K562 (cell line): ENCODE data around the gene STX1B. TPM values are rescaled to one million over a fixed set of nuclear protein-coding genes. Genes with fewer than 3 reads are reported as not detected.
A peak's percentile ranks its signal among the peaks of the same experiment; 100 is the strongest.

ENCODE experiments used
- ATAC-seq: fragments of 200-7000 bp; cut with Tn5 transposase; 3 replicates; pipeline ENCODE4 v1.9.1; 2020; ENCODE audit warnings: moderate library complexity
- BruUV-seq: library from RNA; stranded (reverse); fragments of 400-500 nt; replicated peaks from 2 replicates; lab custom pipeline; 2021; lab: Mats Ljungman, UMichigan
- CTCF ChIA-PET: fragments of 300-600 bp; formaldehyde crosslinking; extraction: SDS; loops from one replicate; lab custom pipeline; 2021; ENCODE audit warnings: low intra/inter-chr PET ratio; lab: Yijun Ruan, JAX
- POLR2A ChIA-PET: fragments of 300-600, 350-650 bp; sonication (Branson Sonifier 250); formaldehyde crosslinking; extraction: SDS; loops from one replicate; lab custom pipeline; 2021; ENCODE audit warnings: antibody characterized with exemption, inconsistent platforms; lab: Yijun Ruan, JAX
- DNase-seq, 4 experiments: peaks; one replicate each; pipeline versions ENCODE4 v3.0.0 to v3.0.0-alpha.2; 2011 to 2018; ENCODE audit warnings: low spot score in 3 of 4, mixed read lengths in 3 of 4; ENCODE audit errors: extremely low read depth in 1 of 4
- FAIRE-seq: peaks from 2 replicates; lab custom pipeline; 2011; peaks lifted over from hg19 to GRCh38; lab: Jason Lieb, UNC
- H2AFZ ChIP-seq: 2 replicates; pipeline ENCODE4 v1.6.0; 2011; ENCODE audit warnings: low read depth, low read length, control low read depth, inconsistent platforms
- H3K27ac ChIP-seq: fragments of 200-600 bp; 3 replicates; pipeline ENCODE4 v1.8.0; 2011; ENCODE audit warnings: low read depth, mild to moderate bottlenecking, control low read depth, inconsistent platforms, low read length, moderate library complexity, mixed read lengths; ENCODE audit errors: extremely low read depth
- H3K27me3 ChIP-seq, 2 experiments: fragments of 300-600 bp in 1 of 2; 2 replicates in 1 of 2; 3 replicates in 1 of 2; pipeline versions ENCODE4 v1.6.0 to v1.8.0; 2011; ENCODE audit warnings: inconsistent platforms in 2 of 2, low read length in 2 of 2, mild to moderate bottlenecking in 1 of 2, mixed read lengths in 1 of 2, moderate library complexity in 1 of 2; ENCODE audit not compliant: control insufficient read depth in 2 of 2, insufficient read depth in 2 of 2
- H3K36me3 ChIP-seq: fragments of 300-600 bp; 3 replicates; pipeline ENCODE4 v1.8.0; 2011; ENCODE audit warnings: mild to moderate bottlenecking, low read length, inconsistent platforms; ENCODE audit not compliant: control insufficient read depth, insufficient read depth
- H3K4me1 ChIP-seq, 2 experiments: fragments of 200-600 bp in 1 of 2; replicated peaks in 1 of 2; 2 replicates in 1 of 2; 3 replicates in 1 of 2; pipeline versions ENCODE4 v1.5.1 to v1.8.0; 2011; ENCODE audit warnings: inconsistent platforms in 2 of 2, low read length in 2 of 2, mild to moderate bottlenecking in 1 of 2, mixed read lengths in 1 of 2, moderate library complexity in 1 of 2; ENCODE audit not compliant: control insufficient read depth in 2 of 2, insufficient read depth in 2 of 2
- H3K4me2 ChIP-seq: 2 replicates; pipeline ENCODE4 v1.6.1; 2011; ENCODE audit warnings: low read length, control low read depth, inconsistent platforms, mixed read lengths; ENCODE audit not compliant: insufficient read depth
- H3K4me3 ChIP-seq: fragments of 200-600 bp; sonication (generic), shearing (Covaris generic); 2 replicates; pipeline ENCODE4 v1.5.1; 2016; ENCODE audit warnings: control low read depth, inconsistent platforms
- H3K79me2 ChIP-seq: fragments of 200-600 bp; 3 replicates; pipeline ENCODE4 v1.8.0; 2011; ENCODE audit warnings: low read length, inconsistent platforms; ENCODE audit not compliant: control insufficient read depth, insufficient read depth
- H3K9ac ChIP-seq, 2 experiments: 2 replicates each; pipeline versions ENCODE4 v1.6.0 to v1.6.1; 2011; ENCODE audit warnings: low read depth in 2 of 2, low read length in 2 of 2, control low read depth in 1 of 2, inconsistent platforms in 1 of 2, mild to moderate bottlenecking in 1 of 2, mixed read lengths in 1 of 2; ENCODE audit not compliant: insufficient read depth in 1 of 2
- H3K9me1 ChIP-seq: one replicate; pipeline ENCODE4 v1.6.0; 2011; ENCODE audit warnings: inconsistent platforms, mild to moderate bottlenecking, low read length, moderate library complexity; ENCODE audit not compliant: control insufficient read depth, insufficient read depth
- H3K9me3 ChIP-seq: replicated peaks from 2 replicates; pipeline ENCODE4 v1.5.1; 2011; ENCODE audit warnings: low read depth, low read length, inconsistent platforms; ENCODE audit not compliant: control insufficient read depth, insufficient read depth
- H4K20me1 ChIP-seq: replicated peaks from 2 replicates; pipeline ENCODE4 v1.6.1; 2011; ENCODE audit warnings: low read length, inconsistent platforms, mixed read lengths; ENCODE audit not compliant: control insufficient read depth, insufficient read depth
- CBX8 ChIP-seq: fragments of 200-600 bp; sonication (generic); IDR thresholded peaks from 2 replicates; pipeline ENCODE4 v1.6.1; 2012; ENCODE audit warnings: borderline replicate concordance, mixed run types, low read depth, mild to moderate bottlenecking, moderate library complexity, mixed read lengths, low read length, control low read depth, inconsistent platforms; ENCODE audit not compliant: poor library complexity, severe bottlenecking; ENCODE audit errors: extremely low read depth
- POLR2B ChIP-seq: fragments of 450-650 bp; IDR thresholded peaks from 2 replicates; pipeline ENCODE4 v1.6.1; 2018; ENCODE audit warnings: low read depth; ENCODE audit not compliant: partially characterized antibody
- RBFOX2 ChIP-seq: fragments of 200-400 bp; formaldehyde crosslinking; IDR thresholded peaks from 2 replicates; pipeline ENCODE4 v1.6.1; 2017; ENCODE audit warnings: low read depth, mild to moderate bottlenecking, low read length, moderate library complexity
- THRAP3 ChIP-seq: fragments of 450-650 bp; IDR thresholded peaks from 2 replicates; pipeline ENCODE4 v1.6.1; 2016; ENCODE audit warnings: mild to moderate bottlenecking, inconsistent platforms, borderline replicate concordance
- TRIM24 ChIP-seq, 2 experiments: fragments of 450-650 bp; IDR thresholded peaks; 2 replicates each; pipeline ENCODE4 v1.6.1; 2016
- USF2 ChIP-seq: sonication (generic); formaldehyde crosslinking; IDR thresholded peaks from 2 replicates; pipeline ENCODE4 v1.5.0; 2020; ENCODE audit warnings: missing genetic modification reagents
- VEZF1 ChIP-seq: fragments of 200-800 bp; sonication (Bioruptor generic); IDR thresholded peaks from 2 replicates; pipeline ENCODE4 v1.6.1; 2017; ENCODE audit warnings: missing genetic modification characterization, missing compliant biosample characterization
- ZBTB33 ChIP-seq: sonication (generic); formaldehyde crosslinking; IDR thresholded peaks from 2 replicates; pipeline ENCODE4 v1.8.1; 2023; ENCODE audit warnings: mild to moderate bottlenecking, missing genetic modification reagents
- ZNF398 ChIP-seq: fragments of 250-450 bp; sonication (Bioruptor Pico); IDR thresholded peaks from 2 replicates; pipeline ENCODE4 v1.8.0; 2021; ENCODE audit warnings: moderate library complexity, mild to moderate bottlenecking, inconsistent platforms
- WGBS: fragments of 100-300 bp; shearing (Covaris generic); methylation state at CpG from one replicate; pipeline ENCODE4 v1.1.6; 2016; ENCODE audit warnings: low coverage, mixed read lengths; ENCODE audit not compliant: insufficient coverage; ENCODE audit errors: missing lambda C conversion rate; 5-methylcytosine and 5-hydroxymethylcytosine counted together
- in situ Hi-C: fragments of 300-500 bp; cut with MboI; formaldehyde crosslinking; loops from 4 replicates; pipeline ENCODE4 v1.15.0; 2018; ENCODE audit warnings: inconsistent platforms, mixed read lengths
- intact Hi-C: fragments of 100-400 bp; cut with micrococcal nuclease; formaldehyde crosslinking; loops from 2 replicates; pipeline ENCODE4 v1.14.2; 2022
- polyA plus RNA-seq, 8 experiments: library from polyadenylated mRNA; depleted of rRNA in 4 of 8; stranded (reverse) in 5 of 8; unstranded in 3 of 8; fragments of >200 nt; fragmentation: Nextera tagmentation in 2 of 8; fragmentation: Illumina TruSeq in 1 of 8; extraction: Ambion mirVana in 2 of 8; extraction: Trizol in 1 of 8; gene quantifications; 2 replicates each; pipeline versions ENCODE4 v1.2.1 to v1.2.3, GENCODE V29; 2011 to 2014; ENCODE audit warnings: inconsistent platforms in 1 of 8, missing spikeins in 1 of 8
- total RNA-seq, 7 experiments: library from RNA; depleted of rRNA in 6 of 7; stranded (reverse); fragments of >200 nt in 6 of 7; fragmentation: Illumina TruSeq in 2 of 7; extraction: Trizol in 2 of 7; gene quantifications; 2 replicates each; pipeline versions ENCODE4 v1.2.1 to v1.2.3, GENCODE V29; 2011 to 2021; ENCODE audit warnings: low replicate concordance in 1 of 7

The STX1B gene
- total and polyA plus RNA-seq, 9 of the 15 experiments (the other 6 are each of a cell fraction or from before 2014, with no cell fraction given), result 0.07 to 2.5 (median 0.86) TPM

GRCh38 chr16:30965436-30965835 is 45.0 kb downstream of the STX1B start (continued):
- TF ChIP-seq CBX8, result no peak
- no peak for TF ChIP-seq USF2 (CRISPR knock-in tag)
- no peak for TF ChIP-seq POLR2B
- 0 out of 2 replicates have a peak, but pooled peaks have one; percentile 14 for TF ChIP-seq VEZF1 (CRISPR knock-in tag)
- TF ChIP-seq THRAP3, result no peak
- no peak for TF ChIP-seq TRIM24 (IDR thresholded peaks at IDR 0.05)

- H4K20me1 ChIP-seq, result no peaks in the 10 kb centered on the region
- TF ChIP-seq ZBTB33 (CRISPR knock-in tag) (0 out of 2 replicates have a peak, but pooled peaks have one; percentile 34), RBFOX2 (peak; percentile 28; the same call in 1 of the 2 replicates), ZNF398 (CRISPR knock-in tag) (no peak)
- TF ChIP-seq, all 486 proteins: peak for 2
- DNase-seq (peak in 1 of 4 experiments; percentile 15), ATAC-seq (peak; percentile 18; the same call in 1 of the 3 replicates), FAIRE-seq (no peak)
- WGBS, result 98% methylated on average over 22 of the region's 33 CpGs
- Histone ChIP-seq H3K4me3 (no peak overlapping the region), H3K4me1 (peaks cover 0 to 7% of the 10 kb centered on the region in 2 experiments; a peak in 1 of 5 replicates), H3K27me3 (no peaks in the 10 kb centered on the region), H3K36me3 (peaks cover 94% of the 10 kb centered on the region), H3K27ac (no peak overlapping the region), H3K4me2 (no peak overlapping the region), H3K79me2 (peaks cover 11% of the 10 kb centered on the region), H2AFZ (no peak overlapping the region), H3K9me1 (no peaks in the 10 kb centered on the region), H3K9ac (no peak overlapping the region), H3K9me3 (no peaks in the 10 kb centered on the region)
- POLR2A ChIA-PET, result interaction anchor here (0.6 to 2.5 kb wide), 6 partner anchors 13 to 490 kb away, joined by 3 to 7 read pairs (median 3); no protein-coding TSS in a partner anchor
- no TSS peak for BruUV-seq
- CTCF ChIA-PET, result no interaction called here
- in situ Hi-C loops, result loop anchor here (25.0 kb wide), 1 partner anchor 898 kb away; the partner anchor contains the start of gene ZNF267
- intact Hi-C loops, result no loop called here
These were observed 45.7 kb downstream of the STX1B start for GRCh38 chr16:30964574-30965226.
